Coronary artery (tissue), 2 donors: ENCODE data around the gene IL11RA.

Experiments
- DNase-seq: peaks from one replicate; pipeline ENCODE4 v3.0.0-alpha.2; 2017; ENCODE audit warnings: low spot score
- H3K27ac ChIP-seq, 2 donors: fragments of 200-600 bp; sonication (generic); one replicate each; pipeline ENCODE4 v1.5.1; 2016 to 2019
- H3K4me3 ChIP-seq: fragments of 200-600 bp; sonication (generic); 2 replicates; pipeline ENCODE4 v1.5.1; 2016; ENCODE audit warnings: mild to moderate bottlenecking, moderate library complexity
- TF ChIP-seq, protein P1 (sequence below): fragments of 200-600 bp; sonication (generic); IDR thresholded peaks from one replicate; pipeline ENCODE4 v1.5.1; 2019; ENCODE audit warnings: antibody characterized with exemption

Gene IL11RA

DNA sequence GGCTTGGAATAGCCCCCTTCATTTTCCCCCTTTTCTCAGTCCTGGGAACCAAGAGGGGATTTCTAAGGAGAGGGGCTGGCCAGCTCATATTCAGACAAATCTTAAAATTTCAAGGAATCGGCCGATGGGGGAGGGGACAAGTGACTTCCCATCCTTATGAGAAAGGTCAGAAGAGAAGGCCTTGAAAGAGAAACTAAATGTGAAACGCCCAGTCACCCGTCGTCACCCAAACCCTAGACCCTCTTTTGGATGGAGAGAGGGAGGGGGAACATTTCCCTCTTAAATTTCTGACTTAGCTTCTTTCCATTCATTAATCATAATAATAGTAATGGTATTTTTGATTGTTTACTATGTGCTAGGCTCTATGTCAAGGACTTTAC is 39.9 kb downstream of the IL11RA start:
- no peak for DNase-seq
- no peak overlapping the region for H3K27ac ChIP-seq
- H3K4me3 ChIP-seq: no peak overlapping the region
- TF ChIP-seq, protein P1, sequence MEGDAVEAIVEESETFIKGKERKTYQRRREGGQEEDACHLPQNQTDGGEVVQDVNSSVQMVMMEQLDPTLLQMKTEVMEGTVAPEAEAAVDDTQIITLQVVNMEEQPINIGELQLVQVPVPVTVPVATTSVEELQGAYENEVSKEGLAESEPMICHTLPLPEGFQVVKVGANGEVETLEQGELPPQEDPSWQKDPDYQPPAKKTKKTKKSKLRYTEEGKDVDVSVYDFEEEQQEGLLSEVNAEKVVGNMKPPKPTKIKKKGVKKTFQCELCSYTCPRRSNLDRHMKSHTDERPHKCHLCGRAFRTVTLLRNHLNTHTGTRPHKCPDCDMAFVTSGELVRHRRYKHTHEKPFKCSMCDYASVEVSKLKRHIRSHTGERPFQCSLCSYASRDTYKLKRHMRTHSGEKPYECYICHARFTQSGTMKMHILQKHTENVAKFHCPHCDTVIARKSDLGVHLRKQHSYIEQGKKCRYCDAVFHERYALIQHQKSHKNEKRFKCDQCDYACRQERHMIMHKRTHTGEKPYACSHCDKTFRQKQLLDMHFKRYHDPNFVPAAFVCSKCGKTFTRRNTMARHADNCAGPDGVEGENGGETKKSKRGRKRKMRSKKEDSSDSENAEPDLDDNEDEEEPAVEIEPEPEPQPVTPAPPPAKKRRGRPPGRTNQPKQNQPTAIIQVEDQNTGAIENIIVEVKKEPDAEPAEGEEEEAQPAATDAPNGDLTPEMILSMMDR: no peak

GRCh38 chr9:34693560-34693959 is 41.6 kb downstream of the IL11RA start:
- no peak overlapping the region for H3K27ac ChIP-seq
- DNase-seq: no peak
- TF ChIP-seq, protein P1: no peak
- no peak overlapping the region for H3K4me3 ChIP-seq

DNA sequence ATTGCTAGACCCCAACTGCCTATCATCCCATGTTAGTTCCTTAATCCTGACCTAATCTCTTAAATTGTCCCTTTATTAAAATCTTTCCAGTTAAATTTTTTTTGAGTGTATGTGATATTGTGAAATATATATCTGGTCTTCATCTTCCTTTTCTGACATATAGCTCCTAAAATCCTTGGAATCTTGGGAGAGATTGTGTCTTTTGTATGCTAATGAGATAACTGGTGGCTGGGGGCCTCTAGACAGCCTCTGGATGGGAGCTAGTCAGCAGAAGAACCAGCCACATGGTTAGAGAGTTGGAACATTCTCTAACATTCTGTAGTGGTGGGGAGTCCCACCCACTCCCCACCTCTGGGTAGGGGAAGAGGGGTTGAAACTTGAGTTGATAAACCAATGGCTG is 42.8 kb downstream of the IL11RA start:
- no peak for DNase-seq
- TF ChIP-seq, protein P1: no peak
- Histone ChIP-seq H3K4me3 (no peak overlapping the region), H3K27ac (no peak overlapping the region)

GRCh38 chr9:34701023-34701768 is 49.2 kb downstream of the IL11RA start:
- peak overlapping the region; percentile 85 for H3K4me3 ChIP-seq
- TF ChIP-seq, protein P1: peak; percentile 97
- peak overlapping the region; percentile 78 to 91 for H3K27ac ChIP-seq
- DNase-seq: peak; percentile 84

GRCh38 chr9:34701769-34702736 is 50.1 kb downstream of the IL11RA start:
- peak overlapping the region; percentile 78 to 91 for H3K27ac ChIP-seq
- H3K4me3 ChIP-seq: peak overlapping the region; percentile 85
- DNase-seq: peak; percentile 85
- TF ChIP-seq, protein P1: peak; percentile 99

DNA sequence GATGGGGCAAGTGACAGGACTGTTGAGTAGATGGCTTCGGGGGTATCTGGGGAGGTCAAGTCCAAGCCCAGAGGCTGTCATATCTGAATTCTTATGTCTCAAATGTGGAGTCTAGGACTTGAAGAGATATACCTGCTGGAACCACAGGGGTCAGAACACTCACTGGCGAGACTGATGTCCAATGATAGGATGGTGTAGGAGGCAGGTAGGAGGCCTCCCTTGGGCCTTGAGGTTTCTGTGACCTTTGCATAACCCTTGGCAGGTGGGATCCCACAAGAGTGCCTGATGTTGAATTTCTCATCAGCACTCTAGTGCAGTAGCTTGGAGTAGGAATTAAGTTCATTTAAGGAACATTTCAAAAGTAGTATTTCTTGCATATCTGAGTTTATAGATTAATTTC is 55.1 kb downstream of the IL11RA start:
- TF ChIP-seq, protein P1: no peak
- Histone ChIP-seq H3K27ac (no peak overlapping the region), H3K4me3 (no peak overlapping the region)
- DNase-seq: no peak
